Natural killer cell (primary cell): ENCODE results near the gene SRRT. TPM values are rescaled to one million over a fixed set of nuclear protein-coding genes. Genes with fewer than 3 reads are reported as not detected.

Experiments used
- ATAC-seq, 3 donors: fragments of 150-1000 bp in 2 of 3; fragments of 200-7000 bp in 1 of 3; cut with Tn5 transposase; 1 replicate in 1 of 3; 2 replicates in 2 of 3; pipeline ENCODE4 v1.10.0; 2021; ENCODE audit warnings: mild to moderate bottlenecking in 2 of 3, moderate library complexity in 2 of 3
- DNase-seq, 2 donors: peaks; one replicate each; pipeline versions ENCODE4 v3.0.0 to v3.0.0-alpha.2; 2013 to 2021; ENCODE audit warnings: mixed read lengths in 1 of 2
- H3K27ac ChIP-seq: one replicate; pipeline ENCODE4 v1.5.1; 2013; ENCODE audit warnings: mild to moderate bottlenecking, low read length
- H3K27me3 ChIP-seq: one replicate; pipeline ENCODE4 v1.6.1; 2013; ENCODE audit warnings: low read length; ENCODE audit not compliant: control insufficient read depth, insufficient read depth
- H3K36me3 ChIP-seq: one replicate; pipeline ENCODE4 v1.6.1; 2013; ENCODE audit warnings: low read length; ENCODE audit not compliant: control insufficient read depth, insufficient read depth
- H3K4me1 ChIP-seq: one replicate; pipeline ENCODE4 v1.6.1; 2013; ENCODE audit warnings: low read length; ENCODE audit not compliant: control insufficient read depth, insufficient read depth
- H3K4me3 ChIP-seq: one replicate; pipeline ENCODE4 v1.5.1; 2013; ENCODE audit warnings: low read length
- H3K9me3 ChIP-seq: one replicate; pipeline ENCODE4 v1.6.1; 2013; ENCODE audit warnings: low read length; ENCODE audit not compliant: control insufficient read depth, insufficient read depth
- H3K27ac Mint-ChIP-seq, 2 donors: one replicate each; pipeline ENCODE4 v1.8.0; 2022; ENCODE audit warnings: mild to moderate bottlenecking in 2 of 2, mixed read lengths in 2 of 2, moderate library complexity in 1 of 2
- H3K27me3 Mint-ChIP-seq, 2 donors: one replicate each; pipeline ENCODE4 v1.8.0; 2022; ENCODE audit warnings: low read depth in 2 of 2, mixed read lengths in 2 of 2
- H3K36me3 Mint-ChIP-seq: one replicate; pipeline ENCODE4 v1.8.0; 2022; ENCODE audit warnings: mixed read lengths
- H3K4me1 Mint-ChIP-seq, 2 donors: one replicate each; pipeline ENCODE4 v1.8.0; 2022; ENCODE audit warnings: mixed read lengths in 2 of 2
- H3K4me3 Mint-ChIP-seq: one replicate; pipeline ENCODE4 v1.8.0; 2022; ENCODE audit warnings: mild to moderate bottlenecking, moderate library complexity, mixed read lengths
- H3K9me3 Mint-ChIP-seq, 2 donors: one replicate each; pipeline ENCODE4 v1.8.0; 2022; ENCODE audit warnings: mixed read lengths in 2 of 2
- WGBS: methylation state at CpG from one replicate; pipeline ENCODE4 v1.1.7; 2013; ENCODE audit warnings: missing lambda C conversion rate; ENCODE audit not compliant: insufficient coverage; 5-methylcytosine and 5-hydroxymethylcytosine counted together
- intact Hi-C: fragments of 100-400 bp; cut with micrococcal nuclease; formaldehyde crosslinking; loops from one replicate; pipeline ENCODE4 v1.14.2; 2022
- total RNA-seq, 4 donors: library from RNA; stranded (reverse); fragments of 120-200 nt in 1 of 4; gene quantifications; one replicate each; pipeline versions ENCODE4 v1.2.3 to v1.2.4, GENCODE V29; 2013 to 2022
- TF ChIP-seq, protein P1 (sequence below): fragments of 200-600 bp; IDR thresholded peaks from one replicate; pipeline ENCODE4 v1.8.0; 2022; ENCODE audit warnings: antibody characterized with exemption

The SRRT gene
- total RNA-seq, 3 donors from 2014 or later (not counting 1 experiment from before 2014, with no cell fraction given), result 281 to 307 (median 288) TPM

DNA sequence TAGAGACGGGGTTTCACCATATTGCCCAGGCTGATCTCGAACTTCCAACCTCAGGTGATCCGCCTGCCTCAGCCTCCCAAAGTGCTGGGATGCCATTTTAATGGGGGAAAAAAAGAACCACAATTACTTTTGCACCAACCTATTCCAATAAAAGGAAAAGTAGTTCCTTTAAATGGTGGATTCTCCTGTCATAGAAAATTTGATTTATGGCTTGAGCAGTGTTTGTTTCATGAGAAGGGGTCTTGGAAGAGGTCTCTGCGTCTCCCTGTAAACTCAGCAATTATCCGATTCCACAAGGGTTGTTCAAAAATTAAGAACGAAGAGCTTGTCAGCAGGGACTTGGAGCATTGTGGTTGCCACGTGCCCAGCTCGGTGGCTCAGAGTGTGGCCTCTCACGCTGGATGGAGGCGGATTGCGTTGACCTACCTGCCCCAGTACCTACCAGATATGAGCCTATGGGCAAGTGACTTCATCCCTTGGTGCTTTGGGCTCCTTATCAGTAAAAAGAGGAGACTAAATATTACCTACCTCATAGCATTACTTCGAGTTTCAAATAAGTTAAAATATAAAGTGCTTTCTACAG is 10.5 kb upstream of the SRRT start:
- Histone ChIP-seq H3K4me3 (no peak overlapping the region), H3K4me1 (peaks cover 20% of the 10 kb centered on the region), H3K9me3 (no peaks in the 10 kb centered on the region), H3K36me3 (peaks cover 32% of the 10 kb centered on the region), H3K27ac (no peak overlapping the region), H3K27me3 (peaks cover 9% of the 10 kb centered on the region)
- peak in 1 of 2 donors; percentile 1 for DNase-seq
- H3K4me1 Mint-ChIP-seq, result peaks cover 0 to 11% of the 10 kb centered on the region in 2 donors
- H3K4me3 Mint-ChIP-seq, result no peak overlapping the region
- no peaks in the 10 kb centered on the region for H3K9me3 Mint-ChIP-seq
- no peak for ATAC-seq
- intact Hi-C loops, result no loop called here
- TF ChIP-seq, protein P1, sequence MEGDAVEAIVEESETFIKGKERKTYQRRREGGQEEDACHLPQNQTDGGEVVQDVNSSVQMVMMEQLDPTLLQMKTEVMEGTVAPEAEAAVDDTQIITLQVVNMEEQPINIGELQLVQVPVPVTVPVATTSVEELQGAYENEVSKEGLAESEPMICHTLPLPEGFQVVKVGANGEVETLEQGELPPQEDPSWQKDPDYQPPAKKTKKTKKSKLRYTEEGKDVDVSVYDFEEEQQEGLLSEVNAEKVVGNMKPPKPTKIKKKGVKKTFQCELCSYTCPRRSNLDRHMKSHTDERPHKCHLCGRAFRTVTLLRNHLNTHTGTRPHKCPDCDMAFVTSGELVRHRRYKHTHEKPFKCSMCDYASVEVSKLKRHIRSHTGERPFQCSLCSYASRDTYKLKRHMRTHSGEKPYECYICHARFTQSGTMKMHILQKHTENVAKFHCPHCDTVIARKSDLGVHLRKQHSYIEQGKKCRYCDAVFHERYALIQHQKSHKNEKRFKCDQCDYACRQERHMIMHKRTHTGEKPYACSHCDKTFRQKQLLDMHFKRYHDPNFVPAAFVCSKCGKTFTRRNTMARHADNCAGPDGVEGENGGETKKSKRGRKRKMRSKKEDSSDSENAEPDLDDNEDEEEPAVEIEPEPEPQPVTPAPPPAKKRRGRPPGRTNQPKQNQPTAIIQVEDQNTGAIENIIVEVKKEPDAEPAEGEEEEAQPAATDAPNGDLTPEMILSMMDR, result no peak
- no peaks in the 10 kb centered on the region for H3K36me3 Mint-ChIP-seq
- H3K27ac Mint-ChIP-seq, result no peak overlapping the region
- H3K27me3 Mint-ChIP-seq, result peaks cover 0 to 9% of the 10 kb centered on the region in 2 donors
- 85% methylated on average over 12 of the region's 12 CpGs for WGBS

DNA sequence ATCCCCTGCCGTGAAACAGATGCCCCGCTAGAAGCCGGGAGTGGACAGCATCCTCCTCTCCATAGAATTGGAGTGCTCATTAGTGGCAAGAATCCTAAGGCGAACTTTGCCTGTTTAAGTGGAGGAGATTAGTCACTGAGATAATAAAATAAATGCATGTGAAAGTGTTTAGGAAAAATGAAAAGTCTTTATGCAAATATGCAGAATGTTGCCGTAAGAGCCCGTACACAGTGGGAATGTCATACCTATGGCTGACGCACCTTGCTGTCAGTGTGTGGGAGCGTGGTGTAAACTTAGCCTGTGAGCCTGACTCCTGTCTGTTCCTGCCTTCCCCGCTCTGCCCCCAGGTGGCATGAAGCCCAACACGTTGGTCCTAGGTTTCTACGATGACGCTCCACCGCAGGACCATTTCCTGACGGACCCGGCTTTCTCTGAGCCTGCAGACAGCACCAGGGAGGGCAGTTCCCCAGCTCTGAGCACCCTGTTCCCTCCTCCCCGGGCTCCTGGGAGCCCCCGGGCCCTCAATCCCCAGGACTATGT is 9.5 kb upstream of the SRRT start:
- 66% methylated on average over 17 of the region's 17 CpGs for WGBS
- Histone ChIP-seq H3K4me3 (no peak overlapping the region), H3K9me3 (no peaks in the 10 kb centered on the region), H3K4me1 (peaks cover 20% of the 10 kb centered on the region), H3K27ac (no peak overlapping the region), H3K36me3 (peaks cover 23% of the 10 kb centered on the region), H3K27me3 (peaks cover 9% of the 10 kb centered on the region)
- peaks cover 0 to 11% of the 10 kb centered on the region in 2 donors for H3K4me1 Mint-ChIP-seq
- DNase-seq, result no peak
- intact Hi-C loops, result no loop called here
- peaks cover 0 to 9% of the 10 kb centered on the region in 2 donors for H3K27me3 Mint-ChIP-seq
- H3K4me3 Mint-ChIP-seq, result no peak overlapping the region
- H3K27ac Mint-ChIP-seq, result no peak overlapping the region
- no peak for ATAC-seq
- TF ChIP-seq, protein P1, result no peak
- no peaks in the 10 kb centered on the region for H3K36me3 Mint-ChIP-seq
- H3K9me3 Mint-ChIP-seq, result no peaks in the 10 kb centered on the region

DNA sequence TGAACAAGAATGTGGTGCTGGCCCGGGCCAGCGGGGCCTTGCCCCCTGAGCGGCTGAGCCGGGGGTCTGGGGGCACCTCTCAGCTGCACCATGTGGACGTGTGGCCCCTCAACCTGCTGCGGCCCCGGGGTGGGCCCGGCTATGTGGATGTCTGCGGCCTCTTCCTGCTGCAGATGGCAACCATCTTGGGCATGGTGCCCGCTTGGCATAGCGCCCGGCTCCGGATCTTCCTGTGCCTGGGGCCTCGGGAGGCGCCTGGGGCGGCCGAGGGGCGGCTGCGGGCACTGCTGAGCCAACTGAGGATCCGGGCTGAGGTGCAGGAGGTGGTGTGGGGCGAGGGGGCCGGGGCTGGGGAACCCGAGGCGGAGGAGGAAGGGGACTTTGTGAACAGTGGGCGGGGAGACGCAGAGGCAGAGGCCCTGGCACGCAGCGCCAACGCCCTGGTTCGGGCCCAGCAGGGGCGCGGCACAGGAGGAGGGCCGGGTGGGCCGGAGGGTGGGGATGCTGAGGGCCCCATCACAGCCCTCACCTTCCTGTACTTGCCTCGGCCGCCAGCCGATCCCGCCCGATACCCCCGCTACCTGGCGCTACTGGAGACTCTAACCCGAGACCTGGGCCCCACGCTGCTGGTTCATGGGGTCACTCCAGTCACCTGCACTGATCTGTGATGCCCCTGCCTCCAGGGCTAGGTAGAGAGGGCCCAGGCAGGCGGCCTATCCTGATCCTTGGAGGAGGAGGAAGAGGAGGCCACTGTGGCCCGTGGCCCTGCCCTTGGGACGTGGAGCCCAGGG is 8.8 kb upstream of the SRRT start:
- intact Hi-C loops, result no loop called here
- no peaks in the 10 kb centered on the region for H3K9me3 Mint-ChIP-seq
- DNase-seq (peak in 1 of 2 donors; percentile 37), ATAC-seq (peak in 2 of 3 donors; percentile 32)
- no peak overlapping the region for H3K4me3 ChIP-seq
- WGBS, result 37% methylated on average over 46 of the region's 46 CpGs
- H3K27ac Mint-ChIP-seq, result no peak overlapping the region
- H3K27me3 Mint-ChIP-seq, result peaks cover 0 to 9% of the 10 kb centered on the region in 2 donors
- peaks cover 20% of the 10 kb centered on the region for H3K4me1 ChIP-seq
- H3K4me1 Mint-ChIP-seq, result peaks cover 0 to 11% of the 10 kb centered on the region in 2 donors
- TF ChIP-seq, protein P1, result no peak
- no peaks in the 10 kb centered on the region for H3K9me3 ChIP-seq
- no peak overlapping the region for H3K27ac ChIP-seq
- peaks cover 9% of the 10 kb centered on the region for H3K27me3 ChIP-seq
- peak overlapping the region; percentile 28 for H3K4me3 Mint-ChIP-seq
- H3K36me3 Mint-ChIP-seq, result no peaks in the 10 kb centered on the region
- peaks cover 17% of the 10 kb centered on the region for H3K36me3 ChIP-seq
